H1 (cell line): Measurements from ENCODE around the gene GPR155. TPM values are rescaled to one million over a fixed set of nuclear protein-coding genes. Genes with fewer than 3 reads are reported as not detected.

Experiments
- CTCF ChIA-PET: fragments of 300-600 bp; sonication (Branson Sonifier 250); formaldehyde crosslinking; loops from one replicate; lab custom pipeline; 2021; ENCODE audit not compliant: partially characterized antibody; lab: Charles Lee
- POLR2A ChIA-PET: fragments of 300-600 bp; sonication (Branson Sonifier 250); formaldehyde crosslinking; loops from one replicate; lab custom pipeline; 2021; ENCODE audit warnings: inconsistent platforms; ENCODE audit not compliant: partially characterized antibody; lab: Charles Lee
- DNase-seq, 2 experiments: peaks; one replicate each; pipeline versions ENCODE4 v3.0.0 to v3.0.0-alpha.2; 2010 to 2022; ENCODE audit warnings: low spot score in 2 of 2, low read depth in 1 of 2, mixed read lengths in 1 of 2
- FAIRE-seq: peaks from 2 replicates; lab custom pipeline; 2011; peaks lifted over from hg19 to GRCh38; lab: Jason Lieb, UNC
- H2AFZ ChIP-seq: 2 replicates; pipeline ENCODE4 v1.8.1; 2012; ENCODE audit warnings: low read length, inconsistent platforms
- H2AK5ac ChIP-seq: 2 replicates; pipeline ENCODE4 v1.6.1; 2013; ENCODE audit warnings: low read depth, low read length
- H2BK120ac ChIP-seq: replicated peaks from 2 replicates; pipeline ENCODE3; 2013; ENCODE audit warnings: low read depth, low read length, inconsistent platforms
- H2BK12ac ChIP-seq: 2 replicates; pipeline ENCODE4 v1.6.1; 2013; ENCODE audit warnings: low read depth, low read length
- H2BK15ac ChIP-seq: 2 replicates; pipeline ENCODE4 v1.6.1; 2013; ENCODE audit warnings: low read length
- H2BK20ac ChIP-seq: 2 replicates; pipeline ENCODE4 v1.6.1; 2013; ENCODE audit warnings: low read length
- H2BK5ac ChIP-seq: 2 replicates; pipeline ENCODE4 v1.6.1; 2013; ENCODE audit warnings: low read depth, low read length
- H3K14ac ChIP-seq: 2 replicates; pipeline ENCODE4 v1.6.1; 2013; ENCODE audit warnings: inconsistent platforms; ENCODE audit not compliant: insufficient read length
- H3K18ac ChIP-seq: 2 replicates; pipeline ENCODE4 v1.6.1; 2013; ENCODE audit warnings: low read length; ENCODE audit errors: extremely low read depth
- H3K23ac ChIP-seq: 2 replicates; pipeline ENCODE4 v1.6.1; 2013; ENCODE audit warnings: inconsistent platforms; ENCODE audit not compliant: insufficient read length
- H3K23me2 ChIP-seq: 2 replicates; pipeline ENCODE4 v1.6.1; 2013; ENCODE audit warnings: low read depth, low read length
- H3K27ac ChIP-seq: 2 replicates; pipeline ENCODE4 v1.6.1; 2011; ENCODE audit warnings: low read depth, low read length, inconsistent platforms
- H3K27me3 ChIP-seq, 4 experiments: replicated peaks in 1 of 4; 1 replicate in 1 of 4; 2 replicates in 3 of 4; pipeline versions ENCODE4 v1.6.1 to v1.8.1; 2011 to 2013; ENCODE audit warnings: low read length in 3 of 4, mild to moderate bottlenecking in 3 of 4, inconsistent platforms in 2 of 4, mixed read lengths in 2 of 4, moderate library complexity in 1 of 4; ENCODE audit not compliant: control insufficient read depth in 3 of 4, insufficient read depth in 3 of 4; ENCODE audit errors: extremely low read depth in 1 of 4
- H3K36me3 ChIP-seq, 4 experiments: 2 replicates each; pipeline versions ENCODE4 v1.6.1 to v1.8.1; 2011 to 2013; ENCODE audit warnings: mild to moderate bottlenecking in 4 of 4, low read length in 3 of 4, moderate library complexity in 2 of 4, control low read depth in 1 of 4, inconsistent platforms in 1 of 4; ENCODE audit not compliant: insufficient read depth in 4 of 4, control insufficient read depth in 2 of 4
- H3K4ac ChIP-seq: replicated peaks from 2 replicates; pipeline ENCODE3; 2013; ENCODE audit warnings: low read length, low read depth, mixed read lengths, inconsistent platforms; ENCODE audit not compliant: insufficient read length
- H3K4me1 ChIP-seq, 4 experiments: replicated peaks in 1 of 4; 1 replicate in 1 of 4; 2 replicates in 3 of 4; pipeline versions ENCODE4 v1.6.1 to v1.8.1; 2011 to 2013; ENCODE audit warnings: low read length in 3 of 4, inconsistent platforms in 2 of 4, mixed read lengths in 1 of 4; ENCODE audit not compliant: insufficient read depth in 4 of 4, control insufficient read depth in 3 of 4
- H3K4me2 ChIP-seq, 2 experiments: 2 replicates each; pipeline versions ENCODE4 v1.6.1 to v1.8.1; 2011 to 2013; ENCODE audit warnings: low read depth in 2 of 2, low read length in 2 of 2, control low read depth in 1 of 2, inconsistent platforms in 1 of 2, mild to moderate bottlenecking in 1 of 2; ENCODE audit not compliant: insufficient read depth in 1 of 2
- H3K4me3 ChIP-seq, 4 experiments: fragments of 200-600, 300-600 bp in 1 of 4; sonication (generic), shearing (Covaris generic), sonication (Bioruptor Twin) in 1 of 4; 2 replicates each; pipeline versions ENCODE4 v1.5.1 to v1.8.1; 2011 to 2016; ENCODE audit warnings: low read length in 4 of 4, low read depth in 3 of 4, control low read depth in 2 of 4, inconsistent platforms in 2 of 4, mild to moderate bottlenecking in 2 of 4, mixed read lengths in 1 of 4, moderate library complexity in 1 of 4; ENCODE audit not compliant: insufficient read depth in 2 of 4; ENCODE audit errors: extremely low read depth in 1 of 4
- H3K56ac ChIP-seq: replicated peaks from 2 replicates; pipeline ENCODE3; 2013; ENCODE audit warnings: low read depth, mild to moderate bottlenecking, mixed read lengths, low read length, inconsistent platforms; ENCODE audit not compliant: insufficient read length
- H3K79me1 ChIP-seq: 2 replicates; pipeline ENCODE4 v1.6.1; 2013; ENCODE audit warnings: low read depth, low read length, control low read depth
- H3K79me2 ChIP-seq, 2 experiments: 2 replicates each; pipeline versions ENCODE4 v1.6.1 to v1.8.1; 2012 to 2013; ENCODE audit warnings: low read length in 2 of 2, mild to moderate bottlenecking in 2 of 2, inconsistent platforms in 1 of 2; ENCODE audit not compliant: insufficient read depth in 2 of 2, control insufficient read depth in 1 of 2
- H3K9ac ChIP-seq, 4 experiments: replicated peaks in 1 of 4; 1 replicate in 1 of 4; 2 replicates in 3 of 4; pipeline versions ENCODE4 v1.6.1 to v1.8.1; 2011 to 2013; ENCODE audit warnings: low read depth in 3 of 4, low read length in 3 of 4, control low read depth in 2 of 4, mild to moderate bottlenecking in 2 of 4, moderate library complexity in 2 of 4, inconsistent platforms in 1 of 4; ENCODE audit errors: extremely low read depth in 1 of 4
- H3K9me3 ChIP-seq, 2 experiments: 2 replicates each; pipeline versions ENCODE4 v1.6.1 to v1.8.1; 2012 to 2013; ENCODE audit warnings: mild to moderate bottlenecking in 2 of 2, moderate library complexity in 2 of 2, control low read depth in 1 of 2, inconsistent platforms in 1 of 2, low read depth in 1 of 2, low read length in 1 of 2, mixed read lengths in 1 of 2; ENCODE audit not compliant: insufficient read depth in 2 of 2
- H4K20me1 ChIP-seq, 2 experiments: replicated peaks in 1 of 2; 2 replicates each; pipeline versions ENCODE3 to v1.8.1; 2011 to 2013; ENCODE audit warnings: inconsistent platforms in 2 of 2, low read length in 2 of 2, mild to moderate bottlenecking in 1 of 2; ENCODE audit not compliant: insufficient read depth in 2 of 2, control insufficient read depth in 1 of 2
- H4K5ac ChIP-seq: 2 replicates; pipeline ENCODE4 v1.6.1; 2013; ENCODE audit warnings: low read length, low read depth, mixed read lengths, inconsistent platforms; ENCODE audit not compliant: insufficient read length
- H4K8ac ChIP-seq: 2 replicates; pipeline ENCODE4 v1.8.0; 2013; ENCODE audit warnings: mild to moderate bottlenecking, moderate library complexity, low read length, inconsistent platforms; ENCODE audit not compliant: insufficient read depth; ENCODE audit errors: extremely low read depth
- H4K91ac ChIP-seq: replicated peaks from 2 replicates; pipeline ENCODE3; 2013; ENCODE audit warnings: low read length, mixed read lengths, inconsistent platforms; ENCODE audit not compliant: insufficient read length
- ASH2L ChIP-seq: fragments of 200-600, 300-600 bp; sonication (generic); IDR thresholded peaks from one replicate; pipeline ENCODE4 v1.7.1; 2017; ENCODE audit warnings: low read length
- BACH1 ChIP-seq: IDR thresholded peaks from 2 replicates; pipeline ENCODE4 v1.6.1; 2012; ENCODE audit warnings: low read length, improper control_type of control experiment
- CBX5 ChIP-seq: fragments of 300-800, 300-1000 bp; sonication (generic); IDR thresholded peaks from 2 replicates; pipeline ENCODE4 v1.7.1; 2016; ENCODE audit warnings: antibody characterized with exemption, low read length, low read depth
- CHD2 ChIP-seq: IDR thresholded peaks from 2 replicates; pipeline ENCODE4 v1.6.1; 2012; ENCODE audit warnings: low read length, improper control_type of control experiment
- EZH2 ChIP-seq: fragments of 200-600 bp; sonication (generic); IDR thresholded peaks from 2 replicates; pipeline ENCODE4 v1.7.1; 2012; ENCODE audit warnings: low read depth, mild to moderate bottlenecking, moderate library complexity, low read length, inconsistent platforms; ENCODE audit not compliant: severe bottlenecking
- HDAC2 ChIP-seq, 2 experiments: fragments of 300-600 bp in 1 of 2; sonication (generic) in 1 of 2; IDR thresholded peaks; 2 replicates each; pipeline ENCODE4 v1.6.1; 2011 to 2012; ENCODE audit warnings: low read depth in 2 of 2, low read length in 2 of 2, mild to moderate bottlenecking in 2 of 2, moderate library complexity in 2 of 2, borderline replicate concordance in 1 of 2, inconsistent platforms in 1 of 2
- SIN3A ChIP-seq, 2 experiments: IDR thresholded peaks in 1 of 2; conservative IDR thresholded peaks in 1 of 2; 2 replicates each; pipeline ENCODE4 v1.6.1; 2011 to 2012; ENCODE audit warnings: low read length in 2 of 2, improper control_type of control experiment in 1 of 2, low read depth in 1 of 2, mild to moderate bottlenecking in 1 of 2
- SP1 ChIP-seq: IDR thresholded peaks from 2 replicates; pipeline ENCODE4 v1.6.1; 2011; ENCODE audit warnings: low read depth, low read length
- ZNF274 ChIP-seq: IDR thresholded peaks from 2 replicates; pipeline ENCODE4 v1.7.0; 2012; ENCODE audit warnings: low read length, borderline replicate concordance; ENCODE audit errors: extremely low read depth
- WGBS, 2 experiments: shearing (Covaris generic) in 1 of 2; methylation state at CpG; one replicate each; pipeline versions ENCODE4 v1.1.6 to v1.1.7; 2013 to 2015; ENCODE audit warnings: low lambda C conversion rate in 2 of 2, mixed read lengths in 2 of 2, inconsistent platforms in 1 of 2, low coverage in 1 of 2, missing lambda C conversion rate in 1 of 2; ENCODE audit not compliant: insufficient replicate concordance in 2 of 2, insufficient coverage in 1 of 2, insufficient read length in 1 of 2; ENCODE audit errors: extremely low coverage in 1 of 2, missing lambda C conversion rate in 1 of 2; 5-methylcytosine and 5-hydroxymethylcytosine counted together
- polyA plus RNA-seq, 7 experiments: library from polyadenylated mRNA; depleted of rRNA in 3 of 7; stranded (reverse) in 5 of 7; unstranded in 2 of 7; fragments of >200 nt in 5 of 7; fragments of 200-250 nt in 2 of 7; gene quantifications; 1 replicate in 5 of 7; 2 replicates in 1 of 7; 4 replicates in 1 of 7; pipeline versions ENCODE4 v1.2.1 to v1.2.3, GENCODE V29; 2011 to 2013; ENCODE audit warnings: missing spikeins in 2 of 7, mixed read lengths in 2 of 7
- total RNA-seq: library from RNA; stranded (reverse); fragmentation: NEBNext Ultra II Directional; extraction: Animal tissue kit (Norgen Biotek cat#: 25700); gene quantifications from 2 replicates; pipeline ENCODE4 v1.2.1, GENCODE V29; 2021

Gene GPR155
- total and polyA plus RNA-seq, 2 of the 8 experiments (the other 6 are each of a cell fraction or from before 2014, with no cell fraction given) = 0.26 to 2.1 TPM

DNA sequence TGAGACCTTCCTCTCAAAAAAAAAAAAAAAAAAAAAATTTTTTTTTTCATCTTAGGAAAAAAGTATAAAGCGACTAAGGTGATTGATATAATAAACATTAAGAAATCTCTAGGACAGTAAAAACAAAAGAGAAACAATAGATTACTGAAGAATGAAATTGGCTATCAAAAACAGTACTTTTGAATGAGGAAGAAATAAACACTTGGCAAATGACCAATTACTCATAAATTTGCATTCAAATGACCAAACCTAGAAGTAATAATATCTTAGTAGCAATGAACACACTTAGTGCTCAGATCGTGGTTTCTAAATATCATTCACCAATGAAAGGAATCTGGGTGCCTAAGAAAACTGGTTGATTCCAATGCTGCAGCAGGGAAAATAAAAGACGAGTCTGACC, 101.6 kb downstream of the GPR155 start:
- Histone ChIP-seq H3K27ac (no peak overlapping the region), H2BK5ac (no peak overlapping the region), H3K27me3 (no peaks in the 10 kb centered on the region), H3K36me3 (peaks cover 2 to 16% (median 5%) of the 10 kb centered on the region in 4 experiments; a peak in 4 of 8 replicates), H3K4ac (no peak overlapping the region), H4K91ac (no peak overlapping the region), H4K20me1 (no peaks in the 10 kb centered on the region), H3K18ac (no peak overlapping the region), H3K14ac (no peak overlapping the region), H3K23ac (no peak overlapping the region), H2BK12ac (no peak overlapping the region), H4K8ac (no peak overlapping the region), H2AFZ (no peak overlapping the region), H4K5ac (no peak overlapping the region), H3K4me3 (no peak overlapping the region), H3K9ac (no peak overlapping the region), H3K79me2 (no peaks in the 10 kb centered on the region), H3K23me2 (no peaks in the 10 kb centered on the region), H3K9me3 (no peaks in the 10 kb centered on the region), H3K56ac (no peak overlapping the region), H3K4me1 (no peaks in the 10 kb centered on the region), H2BK15ac (no peak overlapping the region), H2BK120ac (no peak overlapping the region), H2BK20ac (no peak overlapping the region)
- WGBS, 2 experiments = 86% methylated on average over 3 of the region's 3 CpGs; no CpG with 5 or more reads in 1 of the 2 experiments
- ChIA-PET POLR2A (no interaction called here), CTCF (interaction anchor here (0.6 kb wide), 1 partner anchor 740 kb away, joined by 3 read pairs; no protein-coding TSS in a partner anchor)
- DNase-seq (no peak), FAIRE-seq (no peak)
- TF ChIP-seq ASH2L (no peak), ZNF274 (no peak), EZH2 (no peak), CBX5 (no peak), SIN3A (conservative IDR thresholded peaks at IDR 0.05 in 1 of 2, IDR thresholded peaks at IDR 0.05 in 1 of 2; ENCODE audit: low read depth in 1 of 2, low read length in 2 of 2) (no peak), CHD2 (no peak), BACH1 (no peak), HDAC2 (IDR thresholded peaks at IDR 0.05; ENCODE audit: borderline replicate concordance in 1 of 2, low read depth in 2 of 2, low read length in 2 of 2) (no peak), SP1 (no peak)
- TF ChIP-seq, all 59 proteins: peak for 0
- no peak overlapping the region for H2AK5ac ChIP-seq
- H3K4me2 ChIP-seq = no peak overlapping the region
- H3K79me1 ChIP-seq = no peaks in the 10 kb centered on the region
